ENCODE results near the gene FANCF.

FANCF gene

DNA sequence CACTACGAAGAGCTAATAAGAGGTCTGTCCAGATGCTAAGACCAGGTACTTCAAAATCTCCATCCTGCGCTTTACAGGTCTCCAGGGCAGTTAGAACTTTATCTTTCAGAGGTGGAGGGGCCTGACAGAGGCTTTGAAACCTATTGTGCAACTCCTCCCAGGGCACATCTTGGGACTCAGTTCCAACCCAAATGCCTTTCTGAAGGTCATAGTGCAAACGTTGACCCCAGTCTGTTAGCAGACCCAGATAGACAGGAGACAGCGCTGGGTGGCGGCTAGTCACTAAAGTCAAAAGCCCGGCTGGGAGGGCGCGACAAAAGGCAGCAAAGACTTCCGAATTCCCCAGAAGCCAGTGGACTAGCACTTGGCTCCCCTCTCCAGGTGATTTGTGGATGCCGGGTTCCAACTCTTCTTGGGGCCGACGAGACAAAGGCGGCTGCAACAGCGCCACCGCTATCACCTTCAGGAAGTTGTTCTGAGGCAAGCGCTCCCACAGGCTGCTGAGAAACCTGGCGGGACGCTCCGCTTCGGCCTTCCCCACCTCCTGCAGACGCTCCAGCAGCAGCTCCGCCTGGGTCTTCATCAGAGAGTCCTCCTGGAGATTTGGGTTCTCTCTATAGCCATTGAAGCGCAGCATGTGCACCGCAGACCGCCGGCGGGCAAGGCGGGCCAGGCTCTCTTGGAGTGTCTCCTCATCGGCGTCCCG lies 728 bp downstream of the FANCF start:
- TF ChIP-seq TAF1 (IDR thresholded peaks at IDR 0.05; ENCODE audit: low read depth) (no peak), CEBPB (IDR thresholded peaks at IDR 0.05) (no peak), REST (IDR thresholded peaks at IDR 0.05; ENCODE audit: low read depth) (no peak), YY1 (IDR thresholded peaks at IDR 0.05; ENCODE audit: low read depth) (no peak), USF1 (IDR thresholded peaks at IDR 0.05) (no peak), TCF12 (IDR thresholded peaks at IDR 0.05; ENCODE audit: low read depth) (no peak), EGR1 (IDR thresholded peaks at IDR 0.05) (no peak), NFIC (IDR thresholded peaks at IDR 0.05) (no peak), TEAD4 (IDR thresholded peaks at IDR 0.05) (no peak), EP300 (IDR thresholded peaks at IDR 0.05; ENCODE audit: borderline replicate concordance) (no peak), CREB1 (IDR thresholded peaks at IDR 0.05; ENCODE audit: low read depth) (no peak), RAD21 (IDR thresholded peaks at IDR 0.05; ENCODE audit: low read depth) (no peak), ZBTB7A (IDR thresholded peaks at IDR 0.05; ENCODE audit: low read depth) (no peak), FOXM1 (IDR thresholded peaks at IDR 0.05; ENCODE audit: borderline replicate concordance, low read depth) (no peak)
- TF ChIP-seq, protein P1, sequence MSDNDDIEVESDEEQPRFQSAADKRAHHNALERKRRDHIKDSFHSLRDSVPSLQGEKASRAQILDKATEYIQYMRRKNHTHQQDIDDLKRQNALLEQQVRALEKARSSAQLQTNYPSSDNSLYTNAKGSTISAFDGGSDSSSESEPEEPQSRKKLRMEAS (IDR thresholded peaks at IDR 0.05), result no peak

DNA sequence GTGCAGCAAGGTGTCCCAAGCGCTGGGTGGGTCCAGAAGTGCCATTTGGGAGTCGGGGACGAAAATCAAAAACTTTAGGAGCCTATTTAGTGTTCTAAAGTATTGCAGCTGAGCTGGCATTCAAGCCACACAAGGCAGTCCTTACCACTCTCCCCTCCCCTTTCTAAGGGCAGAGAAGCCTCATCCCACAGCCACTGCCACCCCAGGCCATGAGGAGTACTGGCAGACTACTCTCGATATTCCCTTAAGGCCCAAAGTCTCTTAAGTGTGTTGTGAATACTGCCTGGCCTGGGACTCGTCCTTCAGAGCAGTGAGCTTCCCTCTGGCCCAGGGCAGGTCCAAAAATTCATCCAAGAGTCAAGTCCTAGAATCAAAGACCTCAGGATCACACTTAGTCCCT lies 7.8 kb downstream of the FANCF start:
- TF ChIP-seq NFIC (IDR thresholded peaks at IDR 0.05) (no peak), TAF1 (IDR thresholded peaks at IDR 0.05; ENCODE audit: low read depth) (no peak), REST (IDR thresholded peaks at IDR 0.05; ENCODE audit: low read depth) (no peak), USF1 (IDR thresholded peaks at IDR 0.05) (no peak), EP300 (IDR thresholded peaks at IDR 0.05; ENCODE audit: borderline replicate concordance) (no peak), ZBTB7A (IDR thresholded peaks at IDR 0.05; ENCODE audit: low read depth) (no peak)

DNA sequence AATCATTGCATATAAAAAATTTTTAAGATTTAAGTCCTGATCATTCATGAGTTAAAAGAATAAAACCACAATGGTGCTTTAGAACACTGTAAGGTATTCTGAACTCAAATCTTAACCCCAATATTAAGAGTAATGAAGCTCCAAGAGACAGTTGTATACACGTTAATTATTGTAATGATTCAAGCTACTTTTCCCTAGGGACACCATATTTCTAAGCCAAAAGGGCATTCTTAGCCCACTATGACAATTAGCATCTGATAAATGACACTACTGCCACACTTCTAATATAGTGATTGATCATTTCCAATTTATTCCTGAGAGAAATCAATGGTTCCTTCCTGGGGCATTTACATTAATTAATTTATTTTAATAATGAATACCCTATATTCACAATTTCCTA lies 21.7 kb downstream of the FANCF start:
- TF ChIP-seq TCF12 (IDR thresholded peaks at IDR 0.05; ENCODE audit: low read depth), result no peak
- TF ChIP-seq USF1 (IDR thresholded peaks at IDR 0.05), result no peak
- no peak for TF ChIP-seq ZBTB7A (IDR thresholded peaks at IDR 0.05; ENCODE audit: low read depth)
- TF ChIP-seq, protein P1 (IDR thresholded peaks at IDR 0.05), result no peak
- TF ChIP-seq EP300 (IDR thresholded peaks at IDR 0.05; ENCODE audit: borderline replicate concordance), result no peak
- no peak for TF ChIP-seq CEBPB (IDR thresholded peaks at IDR 0.05)
- no peak for TF ChIP-seq CREB1 (IDR thresholded peaks at IDR 0.05; ENCODE audit: low read depth)
- no peak for TF ChIP-seq RAD21 (IDR thresholded peaks at IDR 0.05; ENCODE audit: low read depth)
- no peak for TF ChIP-seq FOXM1 (IDR thresholded peaks at IDR 0.05; ENCODE audit: borderline replicate concordance, low read depth)
- no peak for TF ChIP-seq TEAD4 (IDR thresholded peaks at IDR 0.05)
- TF ChIP-seq NFIC (IDR thresholded peaks at IDR 0.05), result no peak
- TF ChIP-seq YY1 (IDR thresholded peaks at IDR 0.05; ENCODE audit: low read depth), result no peak
- TF ChIP-seq EGR1 (IDR thresholded peaks at IDR 0.05), result no peak
- TF ChIP-seq TAF1 (IDR thresholded peaks at IDR 0.05; ENCODE audit: low read depth), result no peak
- no peak for TF ChIP-seq REST (IDR thresholded peaks at IDR 0.05; ENCODE audit: low read depth)

- no peak for TF ChIP-seq ZBTB7A (IDR thresholded peaks at IDR 0.05; ENCODE audit: low read depth)
- TF ChIP-seq CREB1 (IDR thresholded peaks at IDR 0.05; ENCODE audit: low read depth), result no peak
- TF ChIP-seq FOXM1 (IDR thresholded peaks at IDR 0.05; ENCODE audit: borderline replicate concordance, low read depth), result no peak
- no peak for TF ChIP-seq TCF12 (IDR thresholded peaks at IDR 0.05; ENCODE audit: low read depth)
- no peak for TF ChIP-seq NFIC (IDR thresholded peaks at IDR 0.05)
- no peak for TF ChIP-seq EP300 (IDR thresholded peaks at IDR 0.05; ENCODE audit: borderline replicate concordance)
- no peak for TF ChIP-seq YY1 (IDR thresholded peaks at IDR 0.05; ENCODE audit: low read depth)
- no peak for TF ChIP-seq REST (IDR thresholded peaks at IDR 0.05; ENCODE audit: low read depth)
- no peak for TF ChIP-seq TAF1 (IDR thresholded peaks at IDR 0.05; ENCODE audit: low read depth)
- TF ChIP-seq CEBPB (IDR thresholded peaks at IDR 0.05), result no peak
- no peak for TF ChIP-seq RAD21 (IDR thresholded peaks at IDR 0.05; ENCODE audit: low read depth)
- TF ChIP-seq TEAD4 (IDR thresholded peaks at IDR 0.05), result no peak
- no peak for TF ChIP-seq EGR1 (IDR thresholded peaks at IDR 0.05)
Observed at GRCh38 chr11:22602504-22602903, 23.1 kb downstream of the FANCF start.

All from Ishikawa (cell line).